HTERT RPE-1 (cell line): Measurements from ENCODE around the gene LRP1B.

ENCODE experiments used
- in situ Hi-C: fragments of 300-500 bp; cut with MboI; formaldehyde crosslinking; loops from 4 replicates; pipeline ENCODE4 v1.14.3; 2020; ENCODE audit warnings: low sequenced_read_pairs

LRP1B gene

DNA sequence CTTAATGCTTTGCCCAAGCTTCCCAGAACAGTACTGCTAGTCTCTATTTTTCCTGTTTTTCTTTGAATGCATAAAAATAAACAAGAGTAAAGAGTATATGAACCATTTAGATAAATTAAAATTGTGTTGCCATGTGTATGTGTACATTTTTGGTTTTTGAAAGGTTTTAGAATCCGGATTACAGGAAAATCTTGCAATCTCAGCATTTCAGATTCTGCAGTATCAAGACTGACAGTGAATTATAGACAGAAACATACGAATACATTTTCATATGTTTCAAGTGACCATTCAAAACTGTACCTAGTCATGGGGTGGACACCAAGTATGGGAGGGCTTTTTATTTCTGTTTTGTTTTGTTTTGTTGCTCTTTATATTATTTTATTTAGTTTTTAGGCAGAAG is 604.1 kb downstream of the LRP1B start:
- in situ Hi-C loops: no loop called here

DNA sequence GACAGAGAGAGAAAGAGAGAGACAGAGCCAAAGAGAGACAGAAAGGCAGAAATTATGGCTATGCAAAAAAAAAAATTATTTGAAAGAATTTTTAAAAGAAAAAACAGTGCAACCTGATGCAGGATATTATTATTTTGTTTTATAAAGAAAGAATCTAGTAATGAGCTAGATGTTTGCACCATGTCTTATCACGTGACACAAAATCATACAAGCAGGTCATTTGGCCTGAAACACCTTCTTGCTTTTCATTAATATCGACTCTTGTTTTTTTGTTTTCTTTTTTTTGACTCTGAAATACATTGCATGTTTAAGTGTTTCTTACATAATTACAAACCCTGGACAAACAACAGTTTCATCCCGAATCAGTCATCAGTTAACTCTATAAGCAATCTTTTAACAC is 606.0 kb downstream of the LRP1B start:
- in situ Hi-C loops: no loop called here

DNA sequence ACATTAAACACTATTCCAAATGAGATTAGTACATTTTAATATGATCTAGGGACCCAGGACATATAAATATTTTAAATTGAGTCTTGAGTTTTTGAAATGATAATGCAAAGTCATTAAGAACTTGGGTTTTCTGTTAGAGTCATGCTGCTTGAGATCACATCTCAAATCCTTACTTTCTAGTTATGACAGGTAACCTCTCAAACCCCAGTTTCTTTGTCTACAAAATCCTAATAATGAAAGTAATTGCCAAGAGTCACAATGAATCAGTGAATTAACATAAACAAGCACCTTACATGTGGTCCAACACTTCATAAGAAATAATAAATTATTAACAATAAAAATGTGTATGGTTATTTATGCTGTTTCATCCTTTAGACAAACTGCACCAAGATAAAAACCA is 607.6 kb downstream of the LRP1B start:
- in situ Hi-C loops: no loop called here

DNA sequence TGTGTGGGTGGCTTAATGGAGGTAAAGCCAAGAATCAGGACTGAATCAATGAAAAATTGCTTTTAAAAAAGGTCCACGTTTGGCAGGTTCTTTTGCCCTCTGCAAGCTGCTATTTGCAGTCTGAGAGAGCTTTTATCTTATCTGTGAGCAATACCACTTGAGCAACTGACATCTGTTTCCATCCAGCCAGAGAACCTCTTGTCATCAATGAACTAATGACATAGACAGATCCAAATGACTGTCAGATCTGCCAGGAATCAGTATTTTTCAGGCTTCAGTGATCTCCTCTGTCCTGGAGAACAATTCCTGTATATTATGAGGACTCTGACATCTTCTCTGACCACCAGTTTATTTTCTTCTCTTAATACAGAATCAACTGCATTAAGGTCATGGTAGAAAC is 608.1 kb downstream of the LRP1B start:
- in situ Hi-C loops: no loop called here

DNA sequence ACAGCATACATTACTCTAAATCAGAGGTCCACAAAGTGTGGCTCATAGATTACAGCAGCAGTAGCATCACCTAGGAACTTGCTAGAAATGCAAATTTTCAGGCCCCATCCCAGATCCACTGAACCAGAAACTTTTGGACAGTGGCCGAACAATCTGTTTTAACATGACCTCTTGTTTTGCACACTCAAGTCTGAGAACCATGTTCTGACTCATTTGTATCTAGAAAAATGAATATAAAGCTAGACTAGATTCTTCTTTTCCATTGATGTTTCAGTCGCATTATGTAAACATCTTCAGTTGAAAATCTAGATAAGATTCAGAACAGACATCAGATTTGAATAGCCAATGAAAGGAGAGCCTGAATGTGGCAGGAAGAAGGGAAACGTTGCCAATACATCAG is 608.8 kb downstream of the LRP1B start:
- in situ Hi-C loops: no loop called here

GRCh38 chr2:141519906-141520305 is 610.9 kb downstream of the LRP1B start:
- in situ Hi-C loops: no loop called here

DNA sequence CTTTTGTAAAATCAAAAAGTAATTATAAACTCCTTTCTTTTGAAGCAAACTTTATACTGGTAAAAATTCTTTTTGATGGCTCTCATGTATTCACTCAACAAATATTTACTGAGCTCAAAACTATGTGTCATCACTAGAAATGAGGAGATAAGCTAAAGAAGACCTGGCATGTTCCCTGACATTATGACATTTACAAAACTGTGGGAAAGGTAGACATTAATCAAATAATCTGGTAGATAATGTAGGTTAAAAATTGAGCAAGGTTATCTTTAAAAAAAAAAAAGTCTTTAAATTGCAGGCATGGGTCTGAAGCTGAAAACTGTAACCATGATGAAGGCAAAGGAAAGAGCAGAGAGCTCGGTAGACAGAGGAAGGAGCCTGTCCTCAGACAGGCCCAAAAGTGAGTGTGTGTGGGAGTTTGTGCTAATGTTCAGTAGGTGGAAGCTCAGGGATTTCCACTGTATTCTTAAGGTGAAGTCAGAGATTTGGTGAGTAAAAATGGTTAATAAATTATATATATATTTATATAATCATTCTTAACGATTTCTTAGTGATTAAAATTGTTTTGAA is 612.9 kb downstream of the LRP1B start:
- in situ Hi-C loops: no loop called here

DNA sequence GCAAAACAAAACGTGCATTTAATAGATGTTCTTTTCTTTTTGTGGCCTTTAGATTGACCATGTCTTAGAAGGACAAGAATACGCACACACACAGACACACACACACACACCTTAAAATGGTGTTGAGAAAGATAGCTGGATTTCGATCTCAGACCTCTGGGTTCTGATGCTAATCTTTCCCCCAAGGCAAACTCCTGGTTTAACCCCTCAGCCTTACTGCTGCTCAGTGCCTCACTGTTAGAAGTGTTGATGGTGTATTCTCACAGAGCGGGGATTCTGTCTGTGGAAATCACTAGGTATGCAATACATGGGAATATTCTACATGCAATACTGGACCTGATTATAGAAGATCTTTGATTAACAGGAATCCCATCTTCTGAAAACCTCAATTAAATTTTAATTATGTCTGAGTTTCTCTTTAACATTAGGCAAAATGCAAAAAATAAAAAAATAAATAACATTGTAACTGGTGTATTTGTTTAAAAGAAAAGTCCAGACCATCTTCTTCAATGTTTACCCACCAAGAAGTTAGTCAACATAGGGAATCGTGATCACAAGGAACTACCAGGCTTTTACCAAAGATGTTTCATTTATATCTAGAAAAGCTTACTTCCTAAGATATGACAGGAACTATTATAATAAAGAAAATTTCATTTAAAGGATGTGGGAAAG is 613.5 kb downstream of the LRP1B start:
- in situ Hi-C loops: no loop called here

GRCh38 chr2:141515931-141516330 is 614.9 kb downstream of the LRP1B start:
- in situ Hi-C loops: no loop called here

GRCh38 chr2:141513853-141514252 is 617.0 kb downstream of the LRP1B start:
- in situ Hi-C loops: no loop called here

GRCh38 chr2:141508806-141509595 is 621.8 kb downstream of the LRP1B start:
- in situ Hi-C loops: no loop called here

- in situ Hi-C loops: no loop called here
These were observed 622.6 kb downstream of the LRP1B start for GRCh38 chr2:141508086-141508752.

- in situ Hi-C loops: no loop called here
These were observed 624.7 kb downstream of the LRP1B start for GRCh38 chr2:141506135-141506534.

- in situ Hi-C loops: no loop called here
These were observed 629.1 kb downstream of the LRP1B start for GRCh38 chr2:141501752-141502151.

- in situ Hi-C loops: no loop called here
These were observed 631.7 kb downstream of the LRP1B start for GRCh38 chr2:141499123-141499522.

GRCh38 chr2:141498561-141498960 is 632.3 kb downstream of the LRP1B start:
- in situ Hi-C loops: no loop called here

DNA sequence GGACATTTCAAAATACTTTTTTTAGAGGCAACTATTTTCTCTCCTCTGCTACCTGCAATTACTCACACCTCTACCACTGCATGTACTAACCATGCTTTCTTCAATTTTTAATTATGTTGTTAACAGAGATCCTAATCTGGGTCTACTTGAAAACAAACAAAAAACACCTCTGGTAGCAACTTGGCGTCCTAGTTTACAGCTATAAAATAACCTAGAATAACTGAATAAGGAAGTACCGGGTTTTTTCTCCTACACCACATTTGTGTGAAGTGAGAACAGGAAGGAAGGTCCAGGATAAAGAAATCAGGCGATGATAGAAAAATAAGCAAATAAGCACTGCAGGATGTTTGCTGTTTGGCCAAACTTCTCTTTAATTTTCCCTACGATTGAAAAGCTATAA is 633.5 kb downstream of the LRP1B start:
- in situ Hi-C loops: no loop called here

GRCh38 chr2:141496810-141497209 is 634.0 kb downstream of the LRP1B start:
- in situ Hi-C loops: no loop called here

- in situ Hi-C loops: no loop called here
These were observed 636.9 kb downstream of the LRP1B start for GRCh38 chr2:141493936-141494335.

DNA sequence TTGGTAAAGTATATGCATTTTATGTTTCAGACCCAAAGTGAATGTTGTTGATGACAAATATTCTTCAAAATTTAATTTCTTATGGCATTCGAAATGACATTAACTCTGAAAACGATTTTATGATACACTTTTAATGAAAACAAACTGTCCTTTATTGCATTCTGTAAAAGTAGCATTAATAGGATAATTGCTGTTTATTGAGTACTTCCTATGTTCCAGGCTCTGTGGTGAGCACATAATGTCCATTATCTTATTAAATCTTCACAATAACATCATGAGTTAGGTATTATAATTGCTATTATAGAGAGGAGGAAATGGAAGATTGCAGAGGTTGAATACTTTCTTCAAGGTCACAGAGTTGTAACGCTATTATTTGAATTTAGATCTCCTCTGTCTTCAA is 638.0 kb downstream of the LRP1B start:
- in situ Hi-C loops: no loop called here

- in situ Hi-C loops: no loop called here
These were observed 639.9 kb downstream of the LRP1B start for GRCh38 chr2:141490886-141491285.

- in situ Hi-C loops: no loop called here
These were observed 648.1 kb downstream of the LRP1B start for GRCh38 chr2:141482697-141483096.
